ENCODE results near the gene PNRC1.
"Not testable (repeated sequence)": the region's sequence is repeated elsewhere in the genome, so short reads cannot be mapped to it uniquely, and the experiment has no call there.

Gene PNRC1

GRCh38 chr6:89063881-89064280 is 16.7 kb upstream of the PNRC1 start:
- DNase-seq, result no peak

- DNase-seq, result not testable (repeated sequence)
These were observed 15.6 kb upstream of the PNRC1 start for GRCh38 chr6:89064931-89065330.

DNA sequence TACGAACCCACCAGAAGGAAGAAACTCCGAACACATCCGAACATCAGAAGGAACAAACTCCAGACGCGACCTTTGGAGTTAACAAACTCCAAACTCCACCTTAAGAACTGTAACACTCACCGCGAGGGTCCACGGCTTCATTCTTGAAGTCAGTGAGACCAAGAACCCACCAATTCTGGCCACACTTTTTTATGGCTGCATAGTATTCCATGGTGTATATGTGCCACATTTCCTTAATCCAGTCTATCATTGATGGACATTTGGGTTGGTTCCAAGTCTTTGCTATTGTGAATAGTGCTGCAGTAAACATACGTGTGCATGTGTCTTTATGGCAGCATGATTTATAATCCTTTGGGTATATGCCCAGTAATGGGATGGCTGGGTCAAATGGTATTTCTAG is 14.4 kb upstream of the PNRC1 start:
- not testable (repeated sequence) for DNase-seq

GRCh38 chr6:89066940-89067646 is 13.5 kb upstream of the PNRC1 start:
- DNase-seq, result no peak

- no peak for DNase-seq
These were observed 12.8 kb upstream of the PNRC1 start for GRCh38 chr6:89067796-89068195.

- no peak for DNase-seq
These were observed 11.9 kb upstream of the PNRC1 start for GRCh38 chr6:89068695-89069094.

GRCh38 chr6:89069536-89070163 is 10.9 kb upstream of the PNRC1 start:
- no peak for DNase-seq

- no peak for DNase-seq
These were observed 9.5 kb upstream of the PNRC1 start for GRCh38 chr6:89071036-89071435.

DNA sequence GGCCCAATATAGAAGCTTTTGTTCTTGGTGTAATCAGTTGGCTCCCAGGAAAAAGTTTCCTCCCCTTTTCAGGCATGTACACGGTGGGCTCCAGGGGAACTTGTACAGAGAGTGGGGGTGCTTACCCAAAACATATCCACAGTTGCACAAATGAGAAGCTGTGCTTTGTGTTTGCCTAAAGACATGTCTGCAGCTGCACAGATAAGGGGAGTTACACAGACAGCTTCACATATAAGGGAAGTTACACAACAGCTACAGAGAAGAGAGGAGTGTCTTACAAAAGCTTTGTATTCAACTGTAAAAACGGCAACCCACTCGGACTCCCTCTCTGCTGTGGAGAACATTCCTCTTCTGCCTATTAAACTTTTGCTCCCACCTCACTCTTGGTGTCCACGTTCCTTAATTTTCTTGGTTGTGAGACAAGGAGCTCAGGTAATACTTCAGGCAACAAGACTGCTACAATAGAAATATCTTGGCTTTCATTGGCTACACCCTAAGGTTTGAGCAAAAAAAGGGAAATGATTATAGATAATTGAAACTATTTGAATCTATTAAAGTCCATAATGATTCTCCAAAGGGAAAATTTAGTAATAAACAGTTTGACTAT is 7.4 kb upstream of the PNRC1 start:
- DNase-seq, result no peak

DNA sequence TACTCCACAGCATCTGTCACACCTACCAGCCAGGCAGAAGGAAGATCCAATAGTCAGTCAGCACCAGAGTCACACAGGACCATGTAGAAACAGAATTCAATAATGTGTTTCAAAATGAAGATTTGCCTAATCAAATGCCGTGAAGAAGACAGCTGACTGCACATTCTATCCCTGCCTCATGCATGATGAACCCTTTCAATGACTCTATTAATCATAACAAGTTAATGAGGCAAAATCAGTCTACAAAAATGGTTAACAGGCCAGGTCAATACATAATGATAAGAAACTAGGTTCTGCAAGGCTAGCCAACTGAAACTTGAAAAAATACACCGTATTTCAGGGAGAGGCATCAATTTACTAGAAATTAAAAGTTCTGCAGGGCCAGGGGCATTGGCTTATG is 6.7 kb upstream of the PNRC1 start:
- no peak for DNase-seq

DNA sequence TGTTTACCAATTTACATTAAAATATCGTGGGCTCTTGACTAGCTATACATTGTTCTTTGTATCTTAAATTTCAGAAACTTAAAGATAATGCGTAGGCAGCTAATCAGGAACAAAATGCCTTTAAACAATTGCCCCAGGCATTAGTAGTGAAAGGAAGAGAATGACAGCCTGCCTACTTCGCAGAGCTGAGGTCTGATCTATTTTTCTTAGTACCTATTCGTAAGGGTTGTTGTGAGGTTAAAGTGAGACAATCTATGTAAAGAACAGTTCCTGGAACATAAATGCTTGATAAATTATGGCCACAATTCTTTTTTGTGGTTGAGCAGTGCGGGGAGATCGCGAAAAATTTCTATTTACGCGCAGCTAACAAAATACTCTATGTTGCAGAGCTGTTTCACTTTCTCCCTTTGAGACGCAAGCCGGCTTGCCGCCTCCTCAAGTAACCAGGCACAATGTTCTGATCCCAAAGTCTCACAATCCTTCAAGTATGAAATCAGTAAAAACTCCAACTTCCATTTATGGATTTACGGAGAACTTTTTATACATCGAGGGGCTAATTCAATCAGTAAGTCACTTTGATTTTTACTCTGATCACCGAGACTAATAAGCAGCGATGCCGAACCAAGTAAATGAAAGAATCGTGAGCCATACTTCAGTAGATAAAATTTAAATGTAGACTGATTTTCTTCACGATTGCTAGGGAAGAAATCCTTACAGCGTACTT is 878 bp upstream of the PNRC1 start:
- peak; percentile 24 for DNase-seq

DNA sequence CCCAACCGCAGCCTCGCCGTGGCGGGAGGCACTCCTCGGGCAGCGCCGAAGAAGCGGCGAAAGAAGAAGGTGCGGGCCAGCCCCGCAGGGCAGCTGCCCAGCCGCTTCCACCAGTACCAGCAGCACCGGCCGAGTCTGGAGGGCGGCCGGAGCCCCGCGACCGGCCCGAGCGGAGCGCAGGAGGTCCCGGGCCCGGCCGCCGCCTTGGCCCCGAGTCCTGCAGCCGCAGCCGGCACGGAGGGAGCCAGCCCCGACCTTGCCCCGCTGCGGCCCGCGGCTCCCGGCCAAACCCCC is 525 bp downstream of the PNRC1 start:
- no peak for DNase-seq

DNA sequence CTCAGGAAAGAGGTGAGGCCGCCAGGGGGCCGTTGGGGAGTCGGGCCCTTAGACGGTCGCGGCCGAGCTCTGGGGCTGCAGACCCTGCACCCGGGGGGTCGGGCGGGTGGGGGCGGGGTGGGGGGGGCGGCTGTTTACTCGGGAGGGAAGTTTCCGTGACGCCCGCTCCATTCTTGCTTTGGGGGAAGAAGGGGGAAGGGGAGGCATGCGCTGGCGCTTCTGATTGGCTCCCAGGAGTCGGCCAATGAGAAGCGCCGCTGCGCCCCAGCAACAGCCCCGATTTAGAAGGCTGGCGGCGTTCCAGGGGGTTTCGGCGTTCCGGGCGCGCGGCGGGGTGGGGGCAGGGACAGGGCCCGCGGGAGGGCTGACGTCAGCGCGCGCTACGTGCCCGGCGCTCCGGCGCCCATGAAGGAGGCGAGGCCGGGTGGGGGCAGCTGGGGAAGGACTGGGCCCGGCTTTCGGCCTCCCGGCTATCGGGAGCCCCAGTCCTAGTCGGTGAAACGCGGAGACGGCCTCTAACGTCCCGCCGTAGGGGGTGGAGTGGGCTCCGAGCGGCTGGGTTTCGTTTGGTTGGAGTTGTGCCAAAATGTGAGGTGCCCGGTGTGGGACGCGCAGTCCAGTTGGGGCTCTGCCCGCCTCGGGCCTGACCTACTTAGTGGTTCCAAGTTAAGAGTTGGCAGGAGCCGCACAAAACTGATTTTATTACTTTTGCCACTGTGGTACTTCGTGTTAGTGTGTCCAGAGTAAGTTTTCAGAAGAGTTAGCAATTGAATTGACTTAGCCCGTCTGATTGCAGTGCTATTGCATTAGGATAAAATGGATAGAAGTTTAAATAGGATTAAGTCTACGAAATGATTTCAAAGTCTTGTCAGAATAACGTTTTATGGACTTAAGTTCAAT is 1.1 kb downstream of the PNRC1 start:
- DNase-seq, result peak; percentile 98

- DNase-seq, result peak; percentile 0
These were observed 1.9 kb downstream of the PNRC1 start for GRCh38 chr6:89082486-89082891.

DNA sequence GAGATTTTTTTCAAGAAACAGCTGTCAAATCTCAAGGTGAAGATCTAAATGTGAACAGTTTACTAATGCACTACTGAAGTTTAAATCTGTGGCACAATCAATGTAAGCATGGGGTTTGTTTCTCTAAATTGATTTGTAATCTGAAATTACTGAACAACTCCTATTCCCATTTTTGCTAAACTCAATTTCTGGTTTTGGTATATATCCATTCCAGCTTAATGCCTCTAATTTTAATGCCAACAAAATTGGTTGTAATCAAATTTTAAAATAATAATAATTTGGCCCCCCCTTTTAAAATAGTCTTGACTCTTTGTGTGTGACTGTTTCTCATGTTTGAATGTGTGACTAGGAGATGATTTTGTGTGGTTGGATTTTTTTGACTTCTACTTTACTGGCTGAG is 4.0 kb downstream of the PNRC1 start:
- DNase-seq, result no peak

- no peak for DNase-seq
These were observed 4.4 kb downstream of the PNRC1 start for GRCh38 chr6:89084954-89085353.

- no peak for DNase-seq
These were observed 5.1 kb downstream of the PNRC1 start for GRCh38 chr6:89085409-89086205.

DNA sequence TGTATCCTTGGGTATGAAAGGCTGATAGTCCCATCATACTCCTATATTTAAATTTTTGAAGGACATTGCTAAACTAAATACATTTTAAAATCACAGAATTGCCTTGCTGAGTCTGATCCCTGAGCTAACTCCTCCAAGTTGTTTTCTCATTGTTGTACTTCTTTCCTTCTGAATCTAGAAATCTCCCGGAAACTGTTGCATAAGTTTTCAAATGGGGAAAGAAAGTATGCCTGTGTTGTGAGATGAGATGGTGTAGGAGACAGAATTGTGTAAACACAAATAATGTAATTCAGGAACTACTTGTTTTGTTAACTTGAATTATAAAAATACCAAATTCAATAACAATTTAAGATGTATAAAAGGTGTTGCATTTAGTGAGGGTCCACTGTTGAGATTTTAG is 7.3 kb downstream of the PNRC1 start:
- no peak for DNase-seq

GRCh38 chr6:89098461-89098860 is 17.9 kb downstream of the PNRC1 start:
- no peak for DNase-seq

- no peak for DNase-seq
These were observed 19.6 kb downstream of the PNRC1 start for GRCh38 chr6:89100114-89100513.

- DNase-seq, result no peak
These were observed 29.7 kb downstream of the PNRC1 start for GRCh38 chr6:89110284-89110683.

DNA sequence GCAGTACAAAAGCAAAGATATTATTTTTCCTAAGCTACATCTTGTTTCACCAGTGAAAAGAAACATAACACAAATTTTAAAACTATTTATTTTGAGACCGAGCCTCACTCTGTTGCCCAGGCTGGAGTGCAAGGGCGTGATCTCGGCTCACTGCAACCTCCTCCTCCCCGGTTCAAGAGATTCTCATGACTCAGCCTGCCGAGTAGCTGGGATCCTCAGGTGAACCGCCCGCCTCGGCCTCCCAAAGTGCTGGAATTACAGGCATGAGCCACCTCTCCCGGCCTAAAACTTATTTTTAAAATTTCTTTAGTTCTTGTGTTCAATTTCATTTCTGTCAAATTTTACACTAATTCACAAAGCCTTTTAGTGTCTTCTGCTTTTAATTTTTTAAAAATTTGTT is 31.4 kb downstream of the PNRC1 start:
- no peak for DNase-seq

All from stimulated activated naive CD4-positive, alpha-beta T cell treated with Interleukin-2 at 50 U/mL for 16 hours (primary cell).